Astrocyte of the spinal cord (primary cell): Measurements from ENCODE around the gene CRYGN.

Experiments
- DNase-seq: peaks from one replicate; pipeline ENCODE4 v3.0.0; 2011; ENCODE audit warnings: low read depth, low spot score
- H3K4me3 ChIP-seq: 2 replicates; pipeline ENCODE4 v1.5.1; 2011; ENCODE audit warnings: low read depth, mild to moderate bottlenecking, low read length, moderate library complexity
- in situ Hi-C: cut with HindIII; loops from 2 replicates; pipeline ENCODE4 v1.10.0; 2017; ENCODE audit warnings: low sequenced_read_pairs
- TF ChIP-seq, protein P1 (sequence below): IDR thresholded peaks from 2 replicates; pipeline ENCODE4 v1.5.1; 2012; ENCODE audit warnings: low read depth, mild to moderate bottlenecking, low read length, inconsistent platforms

The CRYGN gene

DNA sequence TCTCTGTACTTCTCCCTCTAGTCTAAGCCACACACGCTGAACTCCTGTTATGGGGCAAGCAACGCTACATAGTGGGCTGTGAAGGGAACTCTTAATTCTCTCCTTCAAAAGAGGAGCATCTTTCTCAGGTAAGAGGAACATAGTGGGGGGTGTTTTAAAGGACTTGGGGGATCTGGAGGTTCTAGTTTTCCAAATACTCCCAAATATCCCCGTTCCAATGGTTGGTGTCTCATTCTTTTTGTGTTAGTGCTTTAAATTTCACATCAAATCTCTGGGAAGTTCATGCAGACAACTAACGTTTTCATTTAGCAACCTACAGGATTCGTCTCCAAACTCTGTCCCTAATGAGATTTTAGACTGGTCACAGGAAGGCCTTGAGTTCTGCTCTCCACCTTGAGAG is 17.7 kb downstream of the CRYGN start:
- TF ChIP-seq, protein P1, sequence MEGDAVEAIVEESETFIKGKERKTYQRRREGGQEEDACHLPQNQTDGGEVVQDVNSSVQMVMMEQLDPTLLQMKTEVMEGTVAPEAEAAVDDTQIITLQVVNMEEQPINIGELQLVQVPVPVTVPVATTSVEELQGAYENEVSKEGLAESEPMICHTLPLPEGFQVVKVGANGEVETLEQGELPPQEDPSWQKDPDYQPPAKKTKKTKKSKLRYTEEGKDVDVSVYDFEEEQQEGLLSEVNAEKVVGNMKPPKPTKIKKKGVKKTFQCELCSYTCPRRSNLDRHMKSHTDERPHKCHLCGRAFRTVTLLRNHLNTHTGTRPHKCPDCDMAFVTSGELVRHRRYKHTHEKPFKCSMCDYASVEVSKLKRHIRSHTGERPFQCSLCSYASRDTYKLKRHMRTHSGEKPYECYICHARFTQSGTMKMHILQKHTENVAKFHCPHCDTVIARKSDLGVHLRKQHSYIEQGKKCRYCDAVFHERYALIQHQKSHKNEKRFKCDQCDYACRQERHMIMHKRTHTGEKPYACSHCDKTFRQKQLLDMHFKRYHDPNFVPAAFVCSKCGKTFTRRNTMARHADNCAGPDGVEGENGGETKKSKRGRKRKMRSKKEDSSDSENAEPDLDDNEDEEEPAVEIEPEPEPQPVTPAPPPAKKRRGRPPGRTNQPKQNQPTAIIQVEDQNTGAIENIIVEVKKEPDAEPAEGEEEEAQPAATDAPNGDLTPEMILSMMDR = no peak
- in situ Hi-C loops = no loop called here
- no peak for DNase-seq
- no peak overlapping the region for H3K4me3 ChIP-seq

DNA sequence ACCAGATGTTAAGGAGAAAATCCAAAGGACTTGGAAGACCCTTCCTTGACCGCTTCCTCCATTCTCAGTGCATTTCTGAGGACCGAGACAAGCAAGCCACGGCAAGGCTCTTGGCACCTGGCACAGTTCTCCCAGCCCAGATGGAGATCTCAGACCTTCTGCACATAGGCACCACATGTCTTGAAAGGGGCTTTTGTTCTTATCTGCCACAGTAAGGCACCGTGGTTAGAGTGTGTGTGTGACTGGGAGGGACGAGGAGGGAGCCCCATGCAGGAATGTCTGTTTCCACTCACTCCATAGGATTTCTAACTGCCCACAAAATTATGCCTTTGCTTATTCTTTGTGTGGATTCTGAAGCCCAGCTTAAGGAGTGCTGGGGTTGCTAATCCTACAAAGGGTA is 19.8 kb downstream of the CRYGN start:
- TF ChIP-seq, protein P1 = no peak
- H3K4me3 ChIP-seq = no peak overlapping the region
- no peak for DNase-seq
- in situ Hi-C loops = no loop called here

DNA sequence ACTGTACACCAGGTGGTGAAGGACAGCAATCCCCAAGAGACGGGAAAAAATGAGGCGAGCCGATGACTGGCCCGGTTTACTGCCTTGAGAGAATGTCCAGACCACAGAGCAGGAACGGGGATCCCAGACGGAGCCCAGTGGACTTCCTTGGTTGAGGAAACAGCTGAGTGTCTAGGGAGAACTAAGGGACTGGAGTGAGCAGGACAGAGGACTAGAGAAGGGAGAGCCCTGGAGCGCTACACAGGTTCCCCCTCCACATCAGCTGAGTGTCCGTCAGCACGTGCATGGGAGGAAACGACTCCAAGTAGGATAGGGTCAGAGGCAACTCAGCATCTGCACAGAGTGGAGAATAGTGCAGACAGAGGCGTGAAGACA is 23.0 kb downstream of the CRYGN start:
- no peak overlapping the region for H3K4me3 ChIP-seq
- in situ Hi-C loops = no loop called here
- TF ChIP-seq, protein P1 = no peak
- DNase-seq = no peak

DNA sequence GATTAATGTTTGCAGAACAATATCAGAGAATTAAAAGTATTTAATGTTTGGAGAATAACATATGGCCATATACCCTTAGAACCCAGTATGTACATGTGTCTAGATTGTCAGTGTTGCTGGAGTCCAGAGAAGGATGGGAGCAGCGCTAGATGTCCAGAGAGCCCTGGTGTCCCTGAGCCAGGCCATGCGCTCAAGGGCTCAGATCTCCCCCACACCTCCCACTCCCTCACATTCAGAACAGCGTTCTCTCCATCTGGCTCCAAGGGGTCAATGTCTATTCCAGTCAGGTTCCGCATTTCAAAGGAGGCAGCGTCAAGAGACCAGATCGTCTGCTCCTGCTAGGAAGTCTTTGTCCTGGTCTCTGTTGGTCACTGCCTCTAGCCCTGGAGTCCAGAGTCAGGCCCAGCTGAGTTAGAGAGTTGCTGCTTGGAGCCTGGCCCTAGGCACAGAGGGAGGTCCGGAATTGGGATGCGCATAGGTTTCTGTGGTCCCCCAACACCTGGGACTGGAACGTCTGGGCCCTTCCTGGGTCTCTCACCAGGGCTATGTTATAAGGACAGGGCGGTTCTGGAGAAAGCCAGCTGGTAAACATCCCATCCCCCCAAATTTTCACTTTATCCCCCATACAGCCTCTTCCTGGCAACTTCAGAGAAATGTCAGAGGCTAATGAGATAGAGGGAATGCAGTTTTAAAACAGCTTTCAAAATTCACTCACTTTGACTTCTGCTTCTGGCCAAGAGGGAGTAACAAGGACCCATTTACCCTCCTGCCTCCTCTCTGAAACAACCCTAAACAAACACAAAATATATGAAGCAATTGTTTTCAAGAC is 23.6 kb downstream of the CRYGN start:
- in situ Hi-C loops = no loop called here
- no peak overlapping the region for H3K4me3 ChIP-seq
- DNase-seq = no peak
- TF ChIP-seq, protein P1 = no peak

DNA sequence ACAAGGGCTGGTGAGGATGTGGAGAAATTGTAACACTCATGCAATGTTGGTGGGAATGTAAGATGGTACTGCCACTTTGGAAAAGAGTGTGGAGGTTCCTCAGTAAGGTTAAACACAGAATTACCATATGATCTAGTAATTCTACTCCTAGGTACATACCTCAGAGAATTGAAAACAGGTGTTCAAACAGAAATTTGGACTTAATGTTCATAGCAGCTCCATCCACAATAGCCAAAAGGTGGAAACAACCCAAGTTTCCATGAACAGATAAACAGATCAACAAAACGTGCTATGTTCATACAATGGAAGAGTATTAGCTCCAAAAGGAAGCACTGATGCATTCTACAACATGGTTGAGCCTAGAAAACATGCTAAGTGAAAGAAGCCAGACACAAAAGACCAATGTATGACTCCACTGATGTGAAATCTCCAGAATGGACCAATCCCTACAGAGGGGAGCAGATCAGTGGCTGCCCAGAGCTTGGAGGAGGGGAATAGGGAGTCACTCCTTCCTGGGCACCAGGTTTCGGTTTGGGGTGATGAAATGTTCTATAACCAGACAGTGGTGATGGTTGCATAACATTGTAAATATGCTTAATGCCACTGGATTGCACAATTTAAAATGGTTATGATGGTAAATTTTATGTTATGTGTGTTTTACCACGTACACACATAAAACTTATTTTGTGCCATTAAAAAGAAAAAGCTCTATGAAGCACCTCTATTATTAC is 24.4 kb downstream of the CRYGN start:
- H3K4me3 ChIP-seq = no peak overlapping the region
- DNase-seq = no peak
- in situ Hi-C loops = no loop called here
- TF ChIP-seq, protein P1 = no peak

DNA sequence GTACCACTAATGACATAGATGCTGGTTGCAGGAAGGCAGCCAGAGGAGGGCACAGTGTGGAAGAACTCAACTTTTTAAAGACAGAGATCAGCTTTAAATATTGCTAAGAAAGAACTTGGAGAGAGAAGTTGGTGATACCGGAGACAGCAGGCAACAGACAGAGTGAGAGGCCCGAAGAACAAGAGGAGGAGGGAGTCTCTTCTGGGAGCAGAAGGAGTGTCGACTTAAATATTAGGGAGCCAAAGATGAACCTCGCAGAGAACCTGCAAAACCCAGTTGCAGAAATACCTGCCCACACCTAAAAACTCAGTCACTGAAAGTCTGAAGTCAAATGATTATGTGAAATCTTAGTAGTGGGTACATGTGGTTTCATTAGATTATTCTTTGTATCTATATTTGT is 26.7 kb downstream of the CRYGN start:
- DNase-seq = no peak
- no peak overlapping the region for H3K4me3 ChIP-seq
- in situ Hi-C loops = no loop called here
- TF ChIP-seq, protein P1 = no peak
